HG03097 (cell line): Measurements from ENCODE around the gene TBC1D5.
"Not testable (repeated sequence)": the region's sequence is repeated elsewhere in the genome, so short reads cannot be mapped to it uniquely, and the experiment has no call there.

Experiments used
- ATAC-seq: cut with Tn5 transposase; IDR thresholded peaks from one replicate; pipeline ENCODE4 v1.9.1; 2021; ENCODE audit not compliant: unreplicated experiment, low FRiP score

TBC1D5 gene

GRCh38 chr3:17501745-17502144 lies 240.7 kb downstream of the TBC1D5 start:
- ATAC-seq = no peak

DNA sequence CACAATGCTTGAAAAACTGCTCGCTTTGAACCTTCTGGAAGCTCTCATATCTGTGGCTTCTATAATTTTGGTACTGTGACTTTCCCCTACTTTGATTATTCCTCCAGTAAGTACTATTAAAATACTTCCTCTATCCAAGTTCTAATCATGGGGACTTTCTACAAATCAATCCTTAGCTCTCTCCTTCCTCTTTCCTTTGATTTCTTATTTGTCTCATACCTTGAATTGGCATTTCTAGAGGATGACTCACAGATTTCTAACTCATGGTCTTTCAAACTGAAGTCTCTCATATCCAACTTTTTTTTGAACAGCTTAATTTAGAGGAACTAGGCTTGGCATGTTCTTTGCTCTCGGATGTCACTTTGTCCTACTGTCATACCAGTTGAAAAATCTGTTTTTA lies 241.8 kb downstream of the TBC1D5 start:
- no peak for ATAC-seq

DNA sequence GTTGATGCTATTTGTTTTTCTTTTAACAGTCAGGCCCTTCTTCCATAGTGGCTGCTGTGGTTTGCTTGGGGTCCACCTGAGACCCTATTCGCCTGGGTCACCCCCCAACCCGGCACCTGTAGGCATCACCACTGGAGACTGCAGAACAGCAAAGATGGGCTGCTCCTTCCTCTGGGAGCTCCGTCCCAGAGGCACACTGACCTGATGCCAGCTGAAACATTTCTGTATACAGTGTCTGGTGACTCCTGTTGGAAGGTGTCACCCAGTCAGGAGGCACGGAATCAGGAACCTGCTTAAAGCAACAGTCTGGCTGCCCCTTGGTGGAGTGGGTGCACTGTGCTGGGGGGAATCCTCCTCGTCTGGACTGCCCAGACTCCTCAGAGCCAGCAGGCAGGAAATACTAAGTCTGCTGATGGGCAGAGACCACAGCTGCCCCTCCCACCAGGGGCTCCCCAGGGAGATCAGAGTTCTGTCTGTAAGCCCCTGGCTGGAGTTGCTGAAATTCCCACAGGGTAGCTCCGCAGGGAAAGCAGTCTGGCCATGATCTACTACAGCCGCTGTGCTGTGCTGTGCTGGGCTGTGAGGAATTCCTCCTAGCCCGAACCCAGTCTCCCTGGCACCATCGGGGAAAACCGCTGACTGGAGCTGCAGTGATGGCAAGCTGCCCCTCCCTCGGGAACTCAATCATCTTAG lies 248.2 kb downstream of the TBC1D5 start:
- no peak for ATAC-seq

GRCh38 chr3:17491601-17492000 lies 250.8 kb downstream of the TBC1D5 start:
- ATAC-seq = no peak

DNA sequence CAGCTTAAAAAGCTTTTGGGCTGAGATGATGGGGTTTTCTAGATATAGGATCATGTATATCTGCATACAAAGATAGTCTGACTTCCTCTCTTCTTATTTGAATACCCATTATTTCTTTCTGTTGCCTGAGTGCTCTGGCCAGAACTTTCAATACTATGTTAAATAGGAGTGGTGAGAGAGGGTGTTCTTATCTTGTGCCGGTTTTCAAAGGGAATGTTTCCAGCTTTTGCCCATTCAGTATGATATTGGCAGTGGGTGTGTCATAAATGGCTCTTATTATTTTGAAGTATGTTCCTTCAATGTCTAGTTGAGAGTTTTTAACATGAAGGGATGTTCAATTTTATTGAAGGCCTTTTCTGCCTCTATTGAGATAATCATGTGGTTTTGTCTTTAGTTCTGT lies 251.2 kb downstream of the TBC1D5 start:
- not testable (repeated sequence) for ATAC-seq

- no peak for ATAC-seq
Measured at GRCh38 chr3:17489139-17489538, 253.3 kb downstream of the TBC1D5 start.

GRCh38 chr3:17481116-17481515 lies 261.3 kb downstream of the TBC1D5 start:
- no peak for ATAC-seq

DNA sequence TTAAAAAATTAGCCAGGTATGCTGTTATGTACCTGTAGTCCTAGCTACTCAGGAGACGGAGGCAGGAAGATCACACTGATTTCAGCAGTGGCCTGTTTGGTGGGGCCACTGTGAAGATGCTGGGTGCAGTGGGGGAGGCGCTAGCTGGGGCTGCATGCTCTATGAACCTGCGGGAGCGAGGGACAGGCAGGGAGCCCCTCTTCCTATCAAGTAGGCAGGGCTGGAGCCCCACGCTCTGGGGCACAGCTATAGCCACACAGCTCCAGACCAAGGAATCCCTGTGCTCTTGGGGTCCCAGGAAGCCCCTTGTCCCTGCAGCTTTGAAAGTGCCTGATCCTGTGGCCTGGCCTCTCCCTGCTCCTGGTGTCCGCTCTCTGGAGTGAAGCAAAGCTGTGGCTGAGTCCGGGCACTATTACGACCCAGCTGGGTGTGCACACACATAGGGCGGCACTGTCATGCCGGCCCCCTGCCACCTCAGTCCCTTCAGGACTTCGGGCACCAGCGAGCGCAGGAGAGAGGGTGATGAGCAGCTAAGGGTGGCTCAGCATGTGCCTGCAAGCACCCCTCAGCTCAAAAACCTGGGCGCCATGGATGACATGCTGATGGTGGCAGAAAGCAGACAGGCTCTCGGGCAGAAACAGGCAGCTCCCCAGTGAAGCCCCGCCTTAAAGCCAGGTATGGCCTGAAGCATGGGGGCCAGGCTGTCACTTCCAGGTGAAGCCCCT lies 262.6 kb downstream of the TBC1D5 start:
- no peak for ATAC-seq

DNA sequence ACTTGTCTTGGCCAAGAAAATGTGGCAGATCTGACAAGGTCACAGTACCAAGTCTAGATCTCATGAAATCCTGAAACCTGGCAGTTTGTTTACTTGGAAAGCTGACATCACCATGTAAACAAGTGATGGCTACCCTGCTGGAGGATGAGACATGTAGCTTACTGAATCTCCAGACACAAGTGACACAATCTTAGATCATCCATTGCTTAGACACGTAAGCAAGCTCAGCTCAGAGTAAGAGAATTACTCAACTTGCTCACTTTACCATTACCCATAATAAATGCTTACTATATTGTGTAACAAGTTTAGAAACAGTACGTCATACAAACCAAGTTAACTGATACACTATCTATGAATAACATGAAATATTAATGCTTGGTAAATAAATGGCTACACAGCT lies 263.8 kb downstream of the TBC1D5 start:
- ATAC-seq = no peak

DNA sequence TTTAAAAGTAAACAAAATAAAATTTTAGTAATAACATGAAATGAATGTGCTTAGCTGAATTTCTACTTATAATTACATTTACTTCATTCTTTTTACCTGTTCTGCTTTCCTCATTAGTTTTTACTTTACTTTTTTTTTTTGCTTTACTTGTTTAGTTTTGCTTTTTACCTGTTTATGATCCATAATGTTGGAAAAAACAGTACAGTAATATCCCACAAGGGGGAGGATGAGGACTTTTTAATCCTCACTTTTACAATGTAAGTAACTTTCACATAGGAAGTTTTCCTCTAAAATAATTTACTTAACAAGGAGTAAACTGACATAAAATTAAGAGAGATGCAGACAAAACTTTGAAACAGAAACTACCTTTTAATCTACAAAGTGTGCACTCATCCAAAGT lies 268.7 kb downstream of the TBC1D5 start:
- no peak for ATAC-seq

DNA sequence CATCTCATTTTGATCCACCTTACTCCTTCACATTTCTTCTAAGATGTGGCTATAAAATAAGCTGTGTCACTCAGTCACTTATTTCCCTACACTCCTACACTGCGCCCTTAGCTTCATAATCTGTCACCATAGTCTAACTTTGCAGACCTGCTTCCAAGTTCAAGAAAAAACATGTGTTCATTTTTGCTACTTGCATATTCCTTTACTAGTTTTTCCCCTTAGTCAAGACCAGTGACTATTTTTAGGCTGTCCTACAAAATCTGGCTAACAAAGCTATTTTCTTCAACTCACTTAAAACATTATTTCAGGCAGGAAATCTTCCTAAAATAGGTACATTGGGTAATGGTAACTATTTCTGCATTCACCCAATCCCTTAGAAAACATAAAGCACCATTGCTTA lies 272.5 kb downstream of the TBC1D5 start:
- no peak for ATAC-seq

DNA sequence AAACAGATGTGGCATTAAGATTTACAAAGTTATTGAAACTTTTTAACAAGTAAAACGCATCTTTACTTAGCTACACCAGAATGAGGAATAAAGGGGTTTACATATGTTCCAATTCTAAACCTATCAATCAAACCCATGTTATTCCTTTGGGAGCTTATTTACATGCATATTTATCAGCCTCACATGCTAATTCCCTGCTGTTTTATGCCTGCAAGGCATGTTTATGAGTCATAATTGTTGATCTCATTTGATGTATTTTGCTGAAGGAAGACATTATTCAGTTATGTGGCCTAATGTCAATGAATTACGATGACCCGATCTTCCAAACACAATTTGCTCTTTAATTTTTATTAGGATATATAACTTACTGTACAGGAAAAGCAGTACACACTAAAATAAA lies 272.9 kb downstream of the TBC1D5 start:
- no peak for ATAC-seq

DNA sequence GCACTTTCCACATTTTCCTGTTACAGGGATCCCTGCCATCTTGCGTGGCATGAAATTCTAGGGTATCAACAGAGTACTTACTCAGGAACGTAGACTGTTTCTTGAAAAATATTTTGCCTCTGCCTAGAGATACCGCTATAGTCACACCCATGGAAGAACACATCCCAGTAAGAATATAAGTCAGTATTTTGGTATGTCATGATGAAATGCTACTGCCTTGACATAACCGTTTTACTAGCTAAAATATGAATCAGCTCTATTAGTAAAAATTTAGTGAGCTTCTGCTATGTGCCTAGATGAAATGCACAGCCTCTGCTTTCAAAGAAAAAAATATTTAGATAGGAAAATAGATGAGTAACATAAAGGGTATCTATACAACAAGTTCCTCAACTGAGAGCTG lies 276.4 kb downstream of the TBC1D5 start:
- no peak for ATAC-seq

- ATAC-seq = no peak
Measured at GRCh38 chr3:17459470-17459993, 282.9 kb downstream of the TBC1D5 start.

GRCh38 chr3:17456650-17457049 lies 285.8 kb downstream of the TBC1D5 start:
- ATAC-seq = no peak

- ATAC-seq = no peak
Measured at GRCh38 chr3:17456046-17456445, 286.4 kb downstream of the TBC1D5 start.

GRCh38 chr3:17444865-17445264 lies 297.6 kb downstream of the TBC1D5 start:
- ATAC-seq = no peak

GRCh38 chr3:17443142-17443541 lies 299.3 kb downstream of the TBC1D5 start:
- ATAC-seq = no peak

- ATAC-seq = no peak
Measured at GRCh38 chr3:17442332-17443049, 299.9 kb downstream of the TBC1D5 start.

DNA sequence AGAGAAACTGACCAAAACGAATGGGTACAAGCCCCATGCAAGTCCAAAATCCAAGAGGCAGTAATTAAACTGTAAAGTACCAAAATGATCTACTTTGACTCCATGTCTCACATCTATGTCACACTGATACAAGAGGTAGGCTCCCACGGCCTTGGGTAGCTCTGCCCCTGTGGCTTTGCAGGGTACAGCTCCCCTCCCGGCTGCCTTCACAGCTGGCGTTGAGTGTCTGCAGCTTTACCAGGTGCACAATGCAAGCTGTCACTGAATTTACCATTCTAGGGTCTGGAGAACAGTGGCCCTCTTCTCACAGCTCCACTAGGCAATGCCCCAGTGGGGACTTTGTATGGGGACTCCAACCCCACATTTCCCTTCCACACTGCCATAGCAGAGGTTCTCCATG lies 308.6 kb downstream of the TBC1D5 start:
- ATAC-seq = no peak

DNA sequence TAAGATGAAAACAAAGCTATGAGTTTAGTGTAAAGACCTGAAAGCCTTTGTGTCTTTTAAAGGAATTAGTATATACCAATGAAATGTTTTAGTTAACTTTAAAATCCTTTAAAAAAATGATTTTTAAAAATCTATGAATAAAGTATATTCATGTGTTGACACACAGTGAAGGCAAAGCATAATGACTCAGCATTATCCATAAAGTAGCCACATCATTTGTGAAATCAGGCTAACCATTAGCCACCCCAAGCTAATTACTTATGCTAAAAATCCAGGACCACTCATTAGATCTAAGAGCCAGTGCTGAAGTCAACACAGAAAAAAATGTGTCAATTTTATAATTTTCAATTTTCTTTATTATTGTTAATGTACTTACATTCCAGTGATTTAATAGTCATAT lies 310.2 kb downstream of the TBC1D5 start:
- ATAC-seq = no peak
